DOHH2 (cell line): ENCODE results near the gene B4GALT5.

Source experiments
- H3F3A ChIP-seq: fragments of 200-600 bp; sonication (generic), shearing (Covaris generic); 2 replicates; pipeline ENCODE4 v1.6.0; 2016; ENCODE audit warnings: antibody characterized with exemption, mild to moderate bottlenecking; ENCODE audit not compliant: control insufficient read depth, insufficient read depth
- H3K27ac ChIP-seq: fragments of 200-600 bp; sonication (generic); 2 replicates; pipeline ENCODE4 v1.5.1; 2014; ENCODE audit warnings: low read depth, mild to moderate bottlenecking, low read length, moderate library complexity
- H3K27me3 ChIP-seq: fragments of 200-600 bp; sonication (generic); 2 replicates; pipeline ENCODE4 v1.6.1; 2014; ENCODE audit warnings: mild to moderate bottlenecking, low read length, mixed read lengths; ENCODE audit not compliant: control insufficient read depth
- H3K36me3 ChIP-seq: fragments of 200-600 bp; sonication (generic); 2 replicates; pipeline ENCODE4 v1.6.1; 2014; ENCODE audit warnings: mild to moderate bottlenecking, low read length, moderate library complexity, mixed read lengths; ENCODE audit not compliant: control insufficient read depth
- H3K4me1 ChIP-seq: fragments of 200-600 bp; sonication (generic); 2 replicates; pipeline ENCODE4 v1.6.1; 2014; ENCODE audit warnings: mild to moderate bottlenecking, low read length, mixed read lengths; ENCODE audit not compliant: control insufficient read depth
- H3K4me2 ChIP-seq: fragments of 200-600 bp; sonication (generic); 2 replicates; pipeline ENCODE4 v1.6.0; 2014; ENCODE audit warnings: mild to moderate bottlenecking, low read length, moderate library complexity
- H3K4me3 ChIP-seq: fragments of 200-600 bp; sonication (generic); 2 replicates; pipeline ENCODE4 v1.5.1; 2014; ENCODE audit warnings: mild to moderate bottlenecking, low read length, mixed read lengths
- H3K79me2 ChIP-seq: fragments of 200-600 bp; sonication (generic); 2 replicates; pipeline ENCODE4 v1.6.1; 2014; ENCODE audit warnings: mild to moderate bottlenecking, low read length, mixed read lengths; ENCODE audit not compliant: control insufficient read depth
- H3K9me2 ChIP-seq: fragments of 200-600 bp; sonication (generic); replicated peaks from 2 replicates; pipeline ENCODE4 v1.6.1; 2014; ENCODE audit warnings: mild to moderate bottlenecking, low read length, mixed read lengths; ENCODE audit not compliant: control insufficient read depth
- H3K9me3 ChIP-seq: fragments of 200-600 bp; sonication (generic); 2 replicates; pipeline ENCODE4 v1.6.1; 2014; ENCODE audit warnings: antibody characterized with exemption, low read length, mixed read lengths; ENCODE audit not compliant: control insufficient read depth, insufficient read depth
- H4K20me1 ChIP-seq: fragments of 200-600 bp; sonication (generic); 2 replicates; pipeline ENCODE4 v1.6.0; 2014; ENCODE audit warnings: low read depth, mild to moderate bottlenecking, antibody characterized with exemption, low read length, moderate library complexity; ENCODE audit not compliant: control insufficient read depth, insufficient read depth
- CTCF ChIP-seq: fragments of 200-600 bp; sonication (generic); IDR thresholded peaks from one replicate; pipeline ENCODE4 v1.5.1; 2014; ENCODE audit warnings: antibody characterized with exemption, mild to moderate bottlenecking, low read depth, low read length; ENCODE audit not compliant: poor library complexity, severe bottlenecking
- EZH2phosphoT487 ChIP-seq: fragments of 200-600 bp; sonication (generic); IDR thresholded peaks from 2 replicates; pipeline ENCODE4 v1.6.1; 2017; ENCODE audit warnings: borderline replicate concordance, mild to moderate bottlenecking, antibody characterized with exemption, low read length, moderate library complexity, mixed read lengths

The B4GALT5 gene

GRCh38 chr20:49687595-49688567 is 25.8 kb downstream of the B4GALT5 start:
- Histone ChIP-seq H3K4me1 (peaks cover 38% of the 10 kb centered on the region), H3F3A (no peaks in the 10 kb centered on the region), H3K27ac (no peak overlapping the region), H3K27me3 (no peaks in the 10 kb centered on the region), H3K4me3 (no peak overlapping the region), H3K36me3 (peaks cover 9% of the 10 kb centered on the region; the same call in 1 of the 2 replicates), H3K79me2 (peaks cover 96% of the 10 kb centered on the region), H4K20me1 (peaks cover 13% of the 10 kb centered on the region; the same call in 1 of the 2 replicates), H3K9me2 (no peaks in the 10 kb centered on the region), H3K4me2 (peak overlapping the region; percentile 30), H3K9me3 (no peaks in the 10 kb centered on the region)
- TF ChIP-seq CTCF (no peak), EZH2phosphoT487 (no peak)

GRCh38 chr20:49685809-49686208 is 27.9 kb downstream of the B4GALT5 start:
- Histone ChIP-seq H3K9me2 (no peaks in the 10 kb centered on the region), H3K27me3 (no peaks in the 10 kb centered on the region), H3K4me1 (peaks cover 32% of the 10 kb centered on the region), H3K27ac (no peak overlapping the region), H3K9me3 (no peaks in the 10 kb centered on the region), H3F3A (no peaks in the 10 kb centered on the region), H3K36me3 (peaks cover 9% of the 10 kb centered on the region; the same call in 1 of the 2 replicates), H3K4me2 (no peak overlapping the region), H3K4me3 (no peak overlapping the region), H4K20me1 (peaks cover 8% of the 10 kb centered on the region; the same call in 1 of the 2 replicates), H3K79me2 (peaks cover 95% of the 10 kb centered on the region)
- TF ChIP-seq EZH2phosphoT487 (no peak), CTCF (no peak)

- Histone ChIP-seq H3K4me3 (no peak overlapping the region), H4K20me1 (peaks cover 8% of the 10 kb centered on the region; the same call in 1 of the 2 replicates), H3K9me2 (no peaks in the 10 kb centered on the region), H3K27ac (no peak overlapping the region), H3F3A (no peaks in the 10 kb centered on the region), H3K79me2 (peaks cover 95% of the 10 kb centered on the region), H3K27me3 (no peaks in the 10 kb centered on the region), H3K4me2 (no peak overlapping the region), H3K4me1 (peaks cover 35% of the 10 kb centered on the region), H3K9me3 (no peaks in the 10 kb centered on the region), H3K36me3 (peaks cover 9% of the 10 kb centered on the region; the same call in 1 of the 2 replicates)
- TF ChIP-seq EZH2phosphoT487 (no peak), CTCF (no peak)
Measured at GRCh38 chr20:49685161-49685601, 28.5 kb downstream of the B4GALT5 start.
